ENCODE measurements around the gene FOXO6.
A peak's percentile ranks its signal among the peaks of the same experiment; 100 is the strongest.

FOXO6 gene

GRCh38 chr1:41390166-41390565, 28.9 kb downstream of the FOXO6 start:
- Histone ChIP-seq H2AK5ac (ENCODE audit: low read depth, low read length) (no peak overlapping the region), H2AFZ (ENCODE audit: low read length) (no peak overlapping the region), H3K36me3 (replicated peaks in 1 of 2; ENCODE audit: control insufficient read depth in 2 of 2, insufficient read depth in 2 of 2, low read length in 2 of 2) (no peaks in the 10 kb centered on the region), H3K9ac (ENCODE audit: low read depth, low read length, poor library complexity) (no peak overlapping the region), H3K4me3 (ENCODE audit: low read length in 2 of 2) (no peak overlapping the region), H2BK15ac (ENCODE audit: low read length) (no peak overlapping the region), H3K27me3 (ENCODE audit: control insufficient read depth in 3 of 3, insufficient read depth in 3 of 3, low read depth in 1 of 3, low read length in 3 of 3) (peaks cover 0 to 89% (median 13%) of the 10 kb centered on the region in 3 experiments), H3K14ac (ENCODE audit: low read length) (no peak overlapping the region), H4K91ac (ENCODE audit: low read depth, low read length, poor library complexity) (no peak overlapping the region), H3K23ac (ENCODE audit: low read depth, low read length, poor library complexity) (no peak overlapping the region), H4K8ac (ENCODE audit: low read depth, low read length) (no peak overlapping the region), H3K27ac (replicated peaks; ENCODE audit: low read length) (no peak overlapping the region), H3K4me2 (ENCODE audit: insufficient read depth, low read length, poor library complexity, severe bottlenecking) (no peak overlapping the region), H2BK12ac (ENCODE audit: low read length) (no peak overlapping the region), H3K79me1 (ENCODE audit: low read depth, low read length) (no peaks in the 10 kb centered on the region), H2BK120ac (ENCODE audit: low read depth, low read length) (no peak overlapping the region), H3K9me3 (replicated peaks in 1 of 2; ENCODE audit: control insufficient read depth in 2 of 2, insufficient read depth in 1 of 2, low read depth in 1 of 2, low read length in 2 of 2) (no peaks in the 10 kb centered on the region), H3K4me1 (ENCODE audit: control insufficient read depth in 2 of 2, insufficient read depth in 1 of 2, low read depth in 1 of 2, low read length in 2 of 2) (peaks cover 9 to 23% of the 10 kb centered on the region in 2 donors), H3K4ac (ENCODE audit: low read length) (no peak overlapping the region), H2BK5ac (ENCODE audit: low read length) (no peak overlapping the region), H3K18ac (ENCODE audit: low read length) (no peak overlapping the region)
- no CpG with 5 or more reads among the region's 10 CpGs for WGBS, 2 donors (ENCODE audit: extremely low coverage in 2 of 2, insufficient read length in 2 of 2, insufficient replicate concordance in 1 of 2)
- no peak for DNase-seq (ENCODE audit: low spot score)

GRCh38 chr1:41390573-41390972, 29.3 kb downstream of the FOXO6 start:
- H3K4ac ChIP-seq (ENCODE audit: low read length): no peak overlapping the region
- no peak overlapping the region for H3K14ac ChIP-seq (ENCODE audit: low read length)
- no peak overlapping the region for H2BK5ac ChIP-seq (ENCODE audit: low read length)
- DNase-seq (ENCODE audit: low spot score): no peak
- no peak overlapping the region for H2BK120ac ChIP-seq (ENCODE audit: low read depth, low read length)
- H3K36me3 ChIP-seq (replicated peaks in 1 of 2; ENCODE audit: control insufficient read depth in 2 of 2, insufficient read depth in 2 of 2, low read length in 2 of 2): no peaks in the 10 kb centered on the region
- H2BK12ac ChIP-seq (ENCODE audit: low read length): no peak overlapping the region
- H3K4me2 ChIP-seq (ENCODE audit: insufficient read depth, low read length, poor library complexity, severe bottlenecking): no peak overlapping the region
- H3K4me1 ChIP-seq (ENCODE audit: control insufficient read depth in 2 of 2, insufficient read depth in 1 of 2, low read depth in 1 of 2, low read length in 2 of 2): peaks cover 12 to 25% of the 10 kb centered on the region in 2 donors
- peak overlapping the region; percentile 41 for H2AK5ac ChIP-seq (ENCODE audit: low read depth, low read length)
- no peak overlapping the region for H3K4me3 ChIP-seq (ENCODE audit: low read length in 2 of 2)
- H2AFZ ChIP-seq (ENCODE audit: low read length): no peak overlapping the region
- H3K27ac ChIP-seq (replicated peaks; ENCODE audit: low read length): no peak overlapping the region
- no peak overlapping the region for H4K8ac ChIP-seq (ENCODE audit: low read depth, low read length)
- no peak overlapping the region for H3K18ac ChIP-seq (ENCODE audit: low read length)
- H3K23ac ChIP-seq (ENCODE audit: low read depth, low read length, poor library complexity): no peak overlapping the region
- no peak overlapping the region for H4K91ac ChIP-seq (ENCODE audit: low read depth, low read length, poor library complexity)
- peaks cover 0 to 85% (median 9%) of the 10 kb centered on the region in 3 experiments for H3K27me3 ChIP-seq (ENCODE audit: control insufficient read depth in 3 of 3, insufficient read depth in 3 of 3, low read depth in 1 of 3, low read length in 3 of 3)
- WGBS, 2 donors (ENCODE audit: extremely low coverage in 2 of 2, insufficient read length in 2 of 2, insufficient replicate concordance in 1 of 2): no CpG with 5 or more reads among the region's 1 CpG
- H2BK15ac ChIP-seq (ENCODE audit: low read length): no peak overlapping the region
- H3K9ac ChIP-seq (ENCODE audit: low read depth, low read length, poor library complexity): no peak overlapping the region
- H3K9me3 ChIP-seq (replicated peaks in 1 of 2; ENCODE audit: control insufficient read depth in 2 of 2, insufficient read depth in 1 of 2, low read depth in 1 of 2, low read length in 2 of 2): no peaks in the 10 kb centered on the region
- no peaks in the 10 kb centered on the region for H3K79me1 ChIP-seq (ENCODE audit: low read depth, low read length)

- Histone ChIP-seq H4K91ac (ENCODE audit: low read depth, low read length, poor library complexity) (no peak overlapping the region), H3K4me2 (ENCODE audit: insufficient read depth, low read length, poor library complexity, severe bottlenecking) (no peak overlapping the region), H3K4ac (ENCODE audit: low read length) (no peak overlapping the region), H3K18ac (ENCODE audit: low read length) (peak overlapping the region; percentile 4), H3K4me1 (ENCODE audit: control insufficient read depth in 2 of 2, insufficient read depth in 1 of 2, low read depth in 1 of 2, low read length in 2 of 2) (peaks cover 14 to 28% of the 10 kb centered on the region in 2 donors), H3K9me3 (replicated peaks in 1 of 2; ENCODE audit: control insufficient read depth in 2 of 2, insufficient read depth in 1 of 2, low read depth in 1 of 2, low read length in 2 of 2) (no peaks in the 10 kb centered on the region), H3K14ac (ENCODE audit: low read length) (no peak overlapping the region), H3K23ac (ENCODE audit: low read depth, low read length, poor library complexity) (no peak overlapping the region), H2AK5ac (ENCODE audit: low read depth, low read length) (no peak overlapping the region), H4K8ac (ENCODE audit: low read depth, low read length) (no peak overlapping the region), H2BK5ac (ENCODE audit: low read length) (no peak overlapping the region), H2BK12ac (ENCODE audit: low read length) (no peak overlapping the region), H3K79me1 (ENCODE audit: low read depth, low read length) (no peaks in the 10 kb centered on the region), H2BK15ac (ENCODE audit: low read length) (no peak overlapping the region), H3K36me3 (replicated peaks in 1 of 2; ENCODE audit: control insufficient read depth in 2 of 2, insufficient read depth in 2 of 2, low read length in 2 of 2) (no peaks in the 10 kb centered on the region), H3K27ac (replicated peaks; ENCODE audit: low read length) (no peak overlapping the region), H2BK120ac (ENCODE audit: low read depth, low read length) (no peak overlapping the region), H3K27me3 (ENCODE audit: control insufficient read depth in 3 of 3, insufficient read depth in 3 of 3, low read depth in 1 of 3, low read length in 3 of 3) (peaks cover 0 to 80% (median 1%) of the 10 kb centered on the region in 3 experiments), H2AFZ (ENCODE audit: low read length) (no peak overlapping the region), H3K4me3 (ENCODE audit: low read length in 2 of 2) (no peak overlapping the region), H3K9ac (ENCODE audit: low read depth, low read length, poor library complexity) (no peak overlapping the region)
- 100% methylated on average over 1 of the region's 9 CpGs; no CpG with 5 or more reads in 1 of the 2 donors for WGBS, 2 donors (ENCODE audit: extremely low coverage in 2 of 2, insufficient read length in 2 of 2, insufficient replicate concordance in 1 of 2)
- DNase-seq (ENCODE audit: low spot score): no peak
Observed at GRCh38 chr1:41391834-41392527, 30.7 kb downstream of the FOXO6 start.

DNA sequence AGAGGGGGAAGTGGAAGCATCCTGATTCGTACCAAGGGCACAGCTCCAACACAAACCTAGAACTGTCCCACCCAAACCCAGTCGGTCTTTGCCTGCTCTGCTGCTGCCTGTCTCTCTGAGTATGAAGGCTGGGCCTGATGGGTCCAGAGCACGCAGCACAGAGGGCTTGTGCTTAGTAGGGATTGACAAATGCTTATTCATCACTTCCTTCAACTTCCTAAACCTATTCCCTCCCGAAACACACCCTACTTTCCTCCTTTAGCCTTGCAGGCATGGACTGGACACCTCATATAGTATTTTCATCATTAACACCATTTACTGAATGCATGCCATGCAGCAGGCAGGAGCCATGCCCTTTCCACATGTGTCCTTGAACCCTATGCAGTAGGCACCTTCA, 31.3 kb downstream of the FOXO6 start:
- H3K4me3 ChIP-seq (ENCODE audit: low read length in 2 of 2): no peak overlapping the region
- H3K4ac ChIP-seq (ENCODE audit: low read length): no peak overlapping the region
- no CpG with 5 or more reads among the region's 4 CpGs for WGBS, 2 donors (ENCODE audit: extremely low coverage in 2 of 2, insufficient read length in 2 of 2, insufficient replicate concordance in 1 of 2)
- H3K36me3 ChIP-seq (replicated peaks in 1 of 2; ENCODE audit: control insufficient read depth in 2 of 2, insufficient read depth in 2 of 2, low read length in 2 of 2): no peaks in the 10 kb centered on the region
- no peak overlapping the region for H2AFZ ChIP-seq (ENCODE audit: low read length)
- no peak overlapping the region for H3K9ac ChIP-seq (ENCODE audit: low read depth, low read length, poor library complexity)
- DNase-seq (ENCODE audit: low spot score): no peak
- H3K4me1 ChIP-seq (ENCODE audit: control insufficient read depth in 2 of 2, insufficient read depth in 1 of 2, low read depth in 1 of 2, low read length in 2 of 2): peaks cover 14 to 23% of the 10 kb centered on the region in 2 donors
- no peak overlapping the region for H3K27ac ChIP-seq (replicated peaks; ENCODE audit: low read length)
- H3K18ac ChIP-seq (ENCODE audit: low read length): no peak overlapping the region
- no peak overlapping the region for H2BK12ac ChIP-seq (ENCODE audit: low read length)
- no peak overlapping the region for H2AK5ac ChIP-seq (ENCODE audit: low read depth, low read length)
- H4K91ac ChIP-seq (ENCODE audit: low read depth, low read length, poor library complexity): no peak overlapping the region
- H2BK15ac ChIP-seq (ENCODE audit: low read length): no peak overlapping the region
- no peaks in the 10 kb centered on the region for H3K9me3 ChIP-seq (replicated peaks in 1 of 2; ENCODE audit: control insufficient read depth in 2 of 2, insufficient read depth in 1 of 2, low read depth in 1 of 2, low read length in 2 of 2)
- H3K79me1 ChIP-seq (ENCODE audit: low read depth, low read length): no peaks in the 10 kb centered on the region
- no peak overlapping the region for H3K14ac ChIP-seq (ENCODE audit: low read length)
- H3K23ac ChIP-seq (ENCODE audit: low read depth, low read length, poor library complexity): no peak overlapping the region
- H2BK120ac ChIP-seq (ENCODE audit: low read depth, low read length): no peak overlapping the region
- H3K27me3 ChIP-seq (ENCODE audit: control insufficient read depth in 3 of 3, insufficient read depth in 3 of 3, low read depth in 1 of 3, low read length in 3 of 3): peaks cover 0 to 75% (median 0%) of the 10 kb centered on the region in 3 experiments
- H2BK5ac ChIP-seq (ENCODE audit: low read length): no peak overlapping the region
- H3K4me2 ChIP-seq (ENCODE audit: insufficient read depth, low read length, poor library complexity, severe bottlenecking): no peak overlapping the region
- no peak overlapping the region for H4K8ac ChIP-seq (ENCODE audit: low read depth, low read length)
